Keratinocyte (primary cell): ENCODE measurements around the gene SETD1B. TPM values are rescaled to one million over a fixed set of nuclear protein-coding genes. Genes with fewer than 3 reads are reported as not detected.
A peak's percentile ranks its signal among the peaks of the same experiment; 100 is the strongest.

Source experiments
- DNase-seq: peaks from one replicate; pipeline ENCODE4 v3.0.0-alpha.2; 2011; ENCODE audit warnings: low read depth, missing footprints, low spot score
- FAIRE-seq: peaks from 2 replicates; lab custom pipeline; 2011; peaks lifted over from hg19 to GRCh38; lab: Jason Lieb, UNC
- H2AFZ ChIP-seq: 2 replicates; pipeline ENCODE4 v1.6.0; 2012; ENCODE audit warnings: low read length, control low read depth, inconsistent platforms; ENCODE audit not compliant: control insufficient read depth
- H3K27ac ChIP-seq: 2 replicates; pipeline ENCODE4 v1.5.1; 2011; ENCODE audit warnings: low read length; ENCODE audit not compliant: control insufficient read depth, insufficient read depth
- H3K27me3 ChIP-seq: 3 replicates; pipeline ENCODE4 v1.6.0; 2011; ENCODE audit warnings: low read length; ENCODE audit not compliant: control insufficient read depth, insufficient read depth; ENCODE audit errors: extremely low read depth
- H3K36me3 ChIP-seq, 2 experiments: 2 replicates in 1 of 2; 3 replicates in 1 of 2; pipeline ENCODE4 v1.5.1; 2011; ENCODE audit warnings: low read length in 2 of 2, mild to moderate bottlenecking in 1 of 2; ENCODE audit not compliant: control insufficient read depth in 2 of 2, insufficient read depth in 2 of 2; ENCODE audit errors: extremely low read depth in 1 of 2
- H3K4me1 ChIP-seq: 3 replicates; pipeline ENCODE4 v1.5.1; 2011; ENCODE audit warnings: low read length; ENCODE audit not compliant: control insufficient read depth, insufficient read depth; ENCODE audit errors: extremely low read depth
- H3K4me2 ChIP-seq: 3 replicates; pipeline ENCODE4 v1.6.0; 2011; ENCODE audit warnings: low read depth, low read length; ENCODE audit not compliant: control insufficient read depth, insufficient read depth; ENCODE audit errors: extremely low read depth
- H3K4me3 ChIP-seq, 3 experiments: fragments of 200-600 bp in 1 of 3; sonication (generic) in 1 of 3; 2 replicates in 2 of 3; 3 replicates in 1 of 3; pipeline ENCODE4 v1.5.1; 2011 to 2016; ENCODE audit warnings: low read length in 3 of 3, mild to moderate bottlenecking in 3 of 3, control low read depth in 2 of 3, inconsistent platforms in 1 of 3, low read depth in 1 of 3, mixed read lengths in 1 of 3, mixed run types in 1 of 3, moderate library complexity in 1 of 3; ENCODE audit not compliant: control insufficient read depth in 2 of 3, insufficient read depth in 2 of 3; ENCODE audit errors: extremely low read depth in 1 of 3
- H3K79me2 ChIP-seq: 2 replicates; pipeline ENCODE4 v1.6.0; 2012; ENCODE audit warnings: low read length; ENCODE audit not compliant: control insufficient read depth, insufficient read depth
- H3K9ac ChIP-seq: 3 replicates; pipeline ENCODE4 v1.6.0; 2011; ENCODE audit warnings: low read length; ENCODE audit not compliant: control insufficient read depth, insufficient read depth; ENCODE audit errors: extremely low read depth
- H3K9me1 ChIP-seq: 3 replicates; pipeline ENCODE4 v1.6.0; 2011; ENCODE audit warnings: low read length; ENCODE audit not compliant: control insufficient read depth, insufficient read depth; ENCODE audit errors: extremely low read depth
- H3K9me3 ChIP-seq: 2 replicates; pipeline ENCODE4 v1.5.1; 2012; ENCODE audit warnings: low read depth, low read length; ENCODE audit not compliant: control insufficient read depth
- H4K20me1 ChIP-seq: 3 replicates; pipeline ENCODE4 v1.6.0; 2011; ENCODE audit warnings: low read length; ENCODE audit not compliant: control insufficient read depth, insufficient read depth; ENCODE audit errors: extremely low read depth
- EZH2 ChIP-seq: IDR thresholded peaks from one replicate; pipeline ENCODE4 v1.6.1; 2012; ENCODE audit warnings: inconsistent platforms, mild to moderate bottlenecking, low read length, moderate library complexity
- dilution Hi-C: fragments of 300-500 bp; cut with MboI; formaldehyde crosslinking; loops from one replicate; pipeline ENCODE4 v1.7.0; 2020; ENCODE audit warnings: low sequenced_read_pairs; ENCODE audit not compliant: extremely low pct_ligation_motif_present
- polyA plus RNA-seq, 5 experiments: library from polyadenylated mRNA; depleted of rRNA in 3 of 5; stranded (reverse) in 3 of 5; stranded (forward) in 1 of 5; unstranded in 1 of 5; fragments of >200 nt; gene quantifications; 1 replicate in 1 of 5; 2 replicates in 3 of 5; 3 replicates in 1 of 5; pipeline versions ENCODE4 v1.2.1 to v1.2.3, GENCODE V29; 2011 to 2012; ENCODE audit warnings: missing spikeins in 2 of 5, low read depth in 1 of 5, low replicate concordance in 1 of 5
- TF ChIP-seq, protein P1 (sequence below), 3 experiments: IDR thresholded peaks in 1 of 3; conservative IDR thresholded peaks in 1 of 3; optimal IDR thresholded peaks in 1 of 3; 2 replicates in 2 of 3; 3 replicates in 1 of 3; pipeline versions ENCODE3 to v1.5.1; 2011; ENCODE audit warnings: low read length in 3 of 3, mild to moderate bottlenecking in 3 of 3, moderate library complexity in 2 of 3, control low read depth in 1 of 3, inconsistent platforms in 1 of 3; ENCODE audit not compliant: insufficient read depth in 2 of 3; ENCODE audit errors: extremely low read depth in 1 of 3

SETD1B gene
- polyA plus RNA-seq, 1 donor (not counting 4 experiments of a cell fraction or from before 2014, with no cell fraction given) = 0.72 TPM

DNA sequence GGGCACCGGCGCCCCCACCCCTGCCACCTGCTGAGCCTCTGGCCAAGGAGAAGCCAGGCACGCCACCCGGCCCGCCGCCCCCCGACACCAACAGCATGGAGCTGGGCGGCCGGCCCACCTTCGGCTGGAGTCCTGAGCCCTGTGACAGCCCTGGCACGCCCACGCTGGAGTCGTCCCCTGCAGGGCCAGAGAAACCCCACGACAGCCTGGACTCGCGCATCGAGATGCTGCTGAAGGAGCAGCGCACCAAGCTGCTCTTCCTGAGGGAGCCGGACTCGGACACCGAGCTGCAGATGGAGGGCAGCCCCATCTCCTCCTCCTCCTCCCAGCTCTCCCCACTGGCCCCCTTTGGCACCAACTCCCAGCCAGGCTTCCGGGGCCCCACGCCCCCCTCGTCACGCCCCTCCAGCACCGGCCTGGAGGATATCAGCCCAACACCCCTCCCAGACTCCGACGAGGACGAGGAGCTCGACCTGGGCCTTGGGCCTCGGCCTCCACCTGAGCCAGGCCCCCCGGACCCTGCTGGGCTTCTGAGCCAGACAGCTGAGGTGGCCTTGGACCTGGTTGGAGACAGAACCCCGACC, 6.5 kb downstream of the SETD1B start:
- Histone ChIP-seq H3K9ac (no peak overlapping the region), H3K9me1 (no peaks in the 10 kb centered on the region), H3K4me1 (peaks cover 42% of the 10 kb centered on the region), H2AFZ (no peak overlapping the region), H3K27ac (no peak overlapping the region), H3K27me3 (no peaks in the 10 kb centered on the region), H3K4me2 (no peak overlapping the region), H3K79me2 (peaks cover 78% of the 10 kb centered on the region), H4K20me1 (peaks cover 20% of the 10 kb centered on the region), H3K9me3 (no peaks in the 10 kb centered on the region), H3K36me3 (peaks cover 41 to 42% of the 10 kb centered on the region in 2 experiments), H3K4me3 (no peak overlapping the region)
- no peak for TF ChIP-seq EZH2
- TF ChIP-seq, protein P1, sequence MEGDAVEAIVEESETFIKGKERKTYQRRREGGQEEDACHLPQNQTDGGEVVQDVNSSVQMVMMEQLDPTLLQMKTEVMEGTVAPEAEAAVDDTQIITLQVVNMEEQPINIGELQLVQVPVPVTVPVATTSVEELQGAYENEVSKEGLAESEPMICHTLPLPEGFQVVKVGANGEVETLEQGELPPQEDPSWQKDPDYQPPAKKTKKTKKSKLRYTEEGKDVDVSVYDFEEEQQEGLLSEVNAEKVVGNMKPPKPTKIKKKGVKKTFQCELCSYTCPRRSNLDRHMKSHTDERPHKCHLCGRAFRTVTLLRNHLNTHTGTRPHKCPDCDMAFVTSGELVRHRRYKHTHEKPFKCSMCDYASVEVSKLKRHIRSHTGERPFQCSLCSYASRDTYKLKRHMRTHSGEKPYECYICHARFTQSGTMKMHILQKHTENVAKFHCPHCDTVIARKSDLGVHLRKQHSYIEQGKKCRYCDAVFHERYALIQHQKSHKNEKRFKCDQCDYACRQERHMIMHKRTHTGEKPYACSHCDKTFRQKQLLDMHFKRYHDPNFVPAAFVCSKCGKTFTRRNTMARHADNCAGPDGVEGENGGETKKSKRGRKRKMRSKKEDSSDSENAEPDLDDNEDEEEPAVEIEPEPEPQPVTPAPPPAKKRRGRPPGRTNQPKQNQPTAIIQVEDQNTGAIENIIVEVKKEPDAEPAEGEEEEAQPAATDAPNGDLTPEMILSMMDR (optimal IDR thresholded peaks at IDR 0.05 in 1 of 3, IDR thresholded peaks at IDR 0.05 in 1 of 3, conservative IDR thresholded peaks at IDR 0.05 in 1 of 3; ENCODE audit: extremely low read depth in 1 of 3, insufficient read depth in 2 of 3, low read length in 3 of 3) = no peak
- no peak for DNase-seq
- dilution Hi-C loops = no loop called here
- FAIRE-seq = no peak

DNA sequence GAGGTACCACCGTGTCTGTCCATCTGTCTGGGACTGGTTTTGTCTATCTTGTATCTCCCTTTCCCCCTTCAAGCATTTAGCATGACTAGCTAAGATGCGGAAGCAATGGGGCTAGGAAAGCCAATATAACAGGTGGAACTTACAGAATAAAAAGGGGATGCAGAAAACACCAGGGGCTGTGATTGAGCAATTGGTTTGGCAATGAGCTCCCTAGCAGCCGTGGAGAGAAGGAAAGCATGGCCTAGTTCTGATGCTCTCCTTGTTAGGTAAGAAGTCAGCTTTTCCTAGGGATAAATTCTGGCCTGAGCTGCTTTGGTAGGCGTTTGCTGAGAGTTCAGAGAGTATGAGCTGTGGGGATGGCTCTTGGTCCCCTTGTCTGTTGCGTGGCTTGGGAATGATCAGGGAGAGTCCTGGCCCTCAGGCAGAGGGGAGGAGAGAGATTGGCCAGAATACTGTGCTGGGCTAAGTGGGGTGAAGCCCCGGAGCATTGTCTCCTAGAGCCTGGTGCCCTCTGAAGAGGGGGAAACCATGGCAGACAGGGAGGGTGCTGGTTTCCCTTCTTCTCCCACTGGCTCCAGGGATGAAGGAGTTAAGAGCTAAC, 7.1 kb downstream of the SETD1B start:
- no peak for TF ChIP-seq EZH2
- TF ChIP-seq, protein P1 (optimal IDR thresholded peaks at IDR 0.05 in 1 of 3, IDR thresholded peaks at IDR 0.05 in 1 of 3, conservative IDR thresholded peaks at IDR 0.05 in 1 of 3; ENCODE audit: extremely low read depth in 1 of 3, insufficient read depth in 2 of 3, low read length in 3 of 3) = no peak
- Histone ChIP-seq H3K4me2 (peak overlapping the region; percentile 90), H3K9me3 (no peaks in the 10 kb centered on the region), H3K4me3 (peak overlapping the region in 2 of 3 experiments; percentile 49 to 51), H3K4me1 (peaks cover 39% of the 10 kb centered on the region), H3K27ac (no peak overlapping the region), H3K9me1 (no peaks in the 10 kb centered on the region), H3K36me3 (peaks cover 41 to 42% of the 10 kb centered on the region in 2 experiments), H3K79me2 (peaks cover 73% of the 10 kb centered on the region), H3K27me3 (no peaks in the 10 kb centered on the region), H3K9ac (no peak overlapping the region), H2AFZ (no peak overlapping the region), H4K20me1 (peaks cover 20% of the 10 kb centered on the region)
- dilution Hi-C loops = no loop called here
- DNase-seq (no peak), FAIRE-seq (no peak)
